Stimulated activated CD4-positive, alpha-beta T cell treated with anti-CD3 and anti-CD28 coated beads, Interleukin-12 subunit alpha, Interleukin-12 subunit beta, amount 100 ng/mL, for 4 hours (primary cell): ENCODE data around the gene SLC46A1.
"Not testable (repeated sequence)": the region's sequence is repeated elsewhere in the genome, so short reads cannot be mapped to it uniquely, and the experiment has no call there.

Source experiments
- DNase-seq: peaks from one replicate; pipeline ENCODE4 v3.0.0-alpha.2; 2020

The SLC46A1 gene

DNA sequence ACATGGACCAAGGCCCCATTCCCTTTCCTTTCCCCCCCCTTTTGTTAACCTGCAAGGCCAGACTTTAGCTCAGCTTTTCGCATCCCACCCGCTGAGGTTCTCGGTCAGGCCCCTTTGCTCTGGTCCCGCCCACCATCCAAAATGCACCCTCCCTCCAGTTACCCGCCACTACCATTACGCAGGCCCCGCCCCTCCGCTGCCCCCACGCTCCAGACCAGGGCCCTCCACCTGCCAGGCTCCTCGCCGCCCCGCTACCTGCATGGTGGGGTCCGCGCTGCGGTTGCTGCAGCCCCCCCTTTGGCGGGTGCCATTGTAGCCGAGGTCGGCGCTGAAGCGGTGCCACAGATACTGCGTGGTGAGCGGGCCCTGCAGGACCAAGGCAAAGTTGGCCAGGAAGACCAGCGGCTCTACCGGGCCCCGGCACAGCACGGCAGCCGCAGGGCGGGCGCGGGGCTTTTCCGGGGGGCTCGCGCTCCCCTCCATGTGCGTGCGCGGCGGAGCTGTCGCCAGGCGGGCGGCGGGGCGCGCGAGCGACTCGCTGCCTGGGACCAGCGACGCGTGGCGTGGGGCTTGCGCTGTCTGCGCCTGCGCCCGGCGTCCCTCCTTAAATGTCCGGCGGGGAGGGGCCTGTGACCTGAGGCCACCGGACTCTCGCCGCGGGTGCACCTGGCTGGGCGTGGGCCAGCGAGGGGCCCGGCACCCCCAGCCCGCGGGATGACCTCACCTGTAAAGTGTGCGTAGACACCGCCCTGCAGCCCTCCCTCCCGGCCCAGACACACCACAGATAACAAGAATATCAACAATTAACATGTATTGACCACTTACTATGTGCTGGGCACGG is at the start of gene SLC46A1:
SLC46A1 (minus strand) TSS at position 581 of the 841 bp plus-strand sequence; CDS start at position 483, 98 bp downstream.
- DNase-seq, result peak; percentile 64

GRCh38 chr17:28449859-28450258 is 43.8 kb upstream of the SLC46A1 start:
- no peak for DNase-seq

DNA sequence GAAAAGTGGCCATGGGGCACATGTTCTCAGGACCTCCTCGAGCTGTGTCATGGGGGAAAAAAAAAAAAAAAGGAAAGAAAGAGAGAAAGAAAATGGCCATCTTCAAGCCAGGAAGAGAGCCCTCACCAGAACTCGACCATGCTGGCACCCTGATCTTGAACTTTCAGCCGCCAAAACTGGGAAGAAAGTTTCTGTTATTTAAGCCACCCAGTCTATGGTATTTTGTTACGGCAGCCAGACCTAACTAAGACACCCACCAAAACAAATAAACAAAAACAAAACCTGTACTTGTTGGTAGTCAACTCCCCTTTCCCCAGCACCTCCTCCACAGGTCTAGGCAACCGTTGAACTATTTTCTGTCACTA is 41.4 kb upstream of the SLC46A1 start:
- DNase-seq, result no peak

DNA sequence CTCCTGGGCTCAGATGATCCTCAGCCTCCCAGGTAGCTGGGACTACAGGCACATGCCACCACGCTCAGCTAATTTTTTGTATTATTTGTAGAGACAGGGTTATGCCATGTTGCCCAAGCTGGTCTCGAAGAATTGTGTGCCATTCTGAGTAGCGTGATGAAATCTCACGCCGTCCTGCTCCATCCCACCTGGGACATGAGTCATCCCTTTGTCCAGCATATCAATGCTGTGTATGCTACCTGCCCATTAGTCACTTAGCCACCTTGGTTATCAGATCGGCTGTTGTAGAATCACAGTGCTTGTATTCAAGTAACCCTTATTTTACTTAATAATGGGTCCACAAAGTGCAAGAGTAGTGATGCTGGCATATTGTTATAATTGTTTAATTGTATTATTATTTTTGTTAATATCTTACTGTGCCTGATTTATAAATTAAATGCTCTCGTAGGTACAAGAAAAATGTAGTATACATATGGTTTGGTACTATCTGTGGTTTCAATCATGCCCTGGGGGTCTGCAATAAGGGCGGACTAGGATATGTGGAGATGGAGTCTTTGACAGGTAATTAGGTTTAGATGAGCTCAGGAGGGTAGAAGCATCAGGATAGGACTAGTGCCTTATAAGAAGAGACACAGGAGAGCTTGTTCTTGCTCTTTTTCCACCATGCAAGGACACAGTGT is 40.8 kb upstream of the SLC46A1 start:
- no peak for DNase-seq

- DNase-seq, result no peak
Measured at GRCh38 chr17:28443901-28444638, 38.1 kb upstream of the SLC46A1 start.

DNA sequence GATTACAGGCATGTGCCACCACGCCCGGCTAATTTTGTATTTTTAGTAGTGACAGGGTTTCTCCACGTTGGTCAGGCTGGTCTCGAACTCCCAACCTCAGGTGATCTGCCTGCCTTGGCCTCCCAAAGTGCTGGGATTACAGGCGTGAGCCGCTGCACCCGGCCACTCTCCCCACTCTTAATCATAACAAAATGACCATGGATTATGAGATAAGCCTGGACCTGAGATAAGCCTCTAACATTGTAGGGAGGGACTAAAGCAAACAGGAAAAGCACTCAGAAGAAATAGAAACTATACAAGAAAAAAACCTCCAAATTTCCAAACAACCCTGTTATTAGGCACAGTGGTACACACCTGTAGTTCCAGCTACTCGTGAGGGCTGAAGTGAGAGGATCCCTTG is 28.3 kb upstream of the SLC46A1 start:
- not testable (repeated sequence) for DNase-seq

DNA sequence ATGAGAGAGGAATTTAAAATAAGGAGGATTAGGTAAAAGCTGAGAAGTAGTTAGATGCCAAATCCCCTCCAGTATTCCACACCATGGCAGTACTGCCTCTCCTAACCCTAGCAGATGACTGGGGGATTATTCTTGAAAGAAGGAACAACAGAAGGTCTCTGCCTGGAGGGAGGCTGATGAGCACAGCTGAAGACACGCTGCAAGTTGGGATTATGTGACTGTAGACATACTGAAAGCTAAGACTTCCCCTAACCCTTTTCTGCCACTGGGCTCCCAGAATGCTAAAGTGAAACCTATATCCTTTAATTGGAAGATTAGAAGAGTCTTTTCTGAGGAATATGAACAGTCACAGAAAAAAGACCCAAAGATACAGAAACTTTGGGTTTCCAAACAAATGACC is 27.7 kb upstream of the SLC46A1 start:
- DNase-seq, result no peak

- DNase-seq, result not testable (repeated sequence)
Measured at GRCh38 chr17:28427982-28428381, 22.0 kb upstream of the SLC46A1 start.

- no peak for DNase-seq
Measured at GRCh38 chr17:28427371-28427770, 21.4 kb upstream of the SLC46A1 start.

GRCh38 chr17:28426081-28426519 is 20.1 kb upstream of the SLC46A1 start:
- no peak for DNase-seq

DNA sequence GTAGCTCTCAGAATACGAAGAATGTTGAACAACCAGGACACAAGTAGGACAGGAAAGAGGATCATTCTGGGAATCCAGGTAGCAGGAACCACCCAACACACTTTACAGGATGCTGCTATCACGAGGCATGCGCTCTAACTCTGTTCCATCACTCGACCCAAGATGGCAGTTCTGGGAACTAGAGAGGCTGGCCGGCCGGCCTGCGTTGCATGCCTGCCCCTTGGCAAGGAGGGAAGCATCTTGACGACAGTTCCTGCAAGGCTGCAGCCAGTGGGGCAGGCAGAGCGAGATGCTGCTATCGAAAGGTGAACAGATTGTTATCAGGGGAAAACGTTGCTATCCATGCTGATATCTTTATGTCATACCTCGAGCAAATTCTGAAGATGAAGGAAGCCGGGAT is 19.2 kb upstream of the SLC46A1 start:
- no peak for DNase-seq

- no peak for DNase-seq
Measured at GRCh38 chr17:28421787-28422305, 15.8 kb upstream of the SLC46A1 start.

GRCh38 chr17:28416703-28417311 is 10.8 kb upstream of the SLC46A1 start:
- DNase-seq, result peak; percentile 38

DNA sequence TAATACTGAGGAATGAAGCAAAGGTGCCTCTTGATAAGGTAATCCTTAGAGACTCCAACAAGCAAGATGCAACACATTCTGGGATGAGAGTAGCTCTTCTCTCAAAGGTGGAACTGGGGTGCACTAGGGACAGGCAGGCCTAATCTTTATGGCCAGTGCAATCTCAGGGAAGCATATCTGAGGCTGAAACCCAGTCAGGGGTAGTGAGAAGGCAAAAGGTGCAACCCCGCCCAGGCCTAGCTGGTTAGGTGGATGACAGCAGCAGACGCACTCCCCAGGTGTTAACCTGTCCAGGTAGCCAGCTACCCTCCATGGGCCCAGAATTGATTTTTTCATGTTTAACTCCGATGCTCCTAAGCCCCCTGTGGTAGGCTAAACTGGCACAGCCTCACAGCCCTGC is 9.9 kb upstream of the SLC46A1 start:
- no peak for DNase-seq

- no peak for DNase-seq
Measured at GRCh38 chr17:28413804-28414203, 7.8 kb upstream of the SLC46A1 start.

GRCh38 chr17:28412099-28412498 is 6.1 kb upstream of the SLC46A1 start:
- no peak for DNase-seq

GRCh38 chr17:28407974-28408306 is 1.9 kb upstream of the SLC46A1 start:
- DNase-seq, result no peak

DNA sequence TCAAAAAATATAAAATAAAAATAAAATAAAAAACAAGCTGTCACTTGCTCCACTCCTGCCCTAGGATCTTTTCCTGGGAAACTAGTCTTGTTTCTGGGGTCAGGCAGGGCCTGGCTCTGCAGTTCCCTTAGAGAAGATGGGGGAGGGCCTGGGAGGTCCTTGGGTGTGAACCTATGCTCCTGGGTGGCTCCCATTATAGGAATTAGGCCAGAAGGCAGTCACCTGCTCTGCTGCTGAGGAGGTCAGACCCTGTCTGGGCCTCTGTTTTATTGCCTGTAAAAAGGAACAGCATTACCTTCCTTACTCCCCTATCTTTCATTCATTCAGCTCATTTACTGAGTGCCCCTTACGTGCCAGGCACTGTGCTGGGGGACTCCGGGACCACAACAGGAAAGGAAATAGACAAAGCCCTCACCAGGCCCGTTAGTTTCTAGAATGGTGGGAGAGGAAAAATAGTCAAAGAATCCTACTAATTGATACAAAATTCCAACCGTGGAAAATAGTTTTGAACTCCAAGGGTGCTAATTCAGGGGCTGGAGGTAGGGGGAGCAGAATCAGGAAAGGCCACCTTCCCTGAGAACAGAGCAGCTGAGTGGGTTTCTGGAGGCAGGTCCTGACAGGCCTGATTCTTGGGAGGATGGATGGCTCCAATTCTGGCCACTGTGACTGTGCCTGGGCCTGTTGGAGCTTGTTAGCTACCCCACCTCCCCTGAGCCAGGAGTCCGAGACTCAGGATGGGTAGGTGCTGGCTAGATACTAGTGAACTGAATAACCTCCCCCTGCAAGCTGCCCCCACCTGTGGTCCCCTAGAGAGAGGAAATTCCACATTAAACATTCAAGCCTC is 1.3 kb upstream of the SLC46A1 start:
- DNase-seq, result no peak

- no peak for DNase-seq
Measured at GRCh38 chr17:28406473-28406814, 432 bp upstream of the SLC46A1 start.

GRCh38 chr17:28404812-28405570 is 1.0 kb downstream of the SLC46A1 start:
- DNase-seq, result no peak

GRCh38 chr17:28404461-28404811 is 1.6 kb downstream of the SLC46A1 start:
- DNase-seq, result no peak

- DNase-seq, result no peak
Measured at GRCh38 chr17:28404007-28404406, 2.0 kb downstream of the SLC46A1 start.
